MM.1S (cell line): ENCODE measurements around the gene IL1RL1.

Source experiments
- DNase-seq: peaks from one replicate; pipeline ENCODE4 v3.0.0-alpha.2; 2015
- H2AFZ ChIP-seq: fragments of 300-600 bp; sonication (generic); 2 replicates; pipeline ENCODE4 v1.6.0; 2016; ENCODE audit warnings: antibody characterized with exemption, low read length
- H3F3A ChIP-seq: fragments of 300-600 bp; sonication (generic); 2 replicates; pipeline ENCODE4 v1.6.1; 2016; ENCODE audit warnings: mild to moderate bottlenecking, antibody characterized with exemption, low read length, moderate library complexity, mixed read lengths; ENCODE audit not compliant: insufficient read depth
- H3K27ac ChIP-seq: fragments of 300-600 bp; sonication (generic); 2 replicates; pipeline ENCODE4 v1.5.1; 2016; ENCODE audit warnings: mild to moderate bottlenecking, low read length
- H3K27me3 ChIP-seq: fragments of 300-600 bp; sonication (generic); replicated peaks from 2 replicates; pipeline ENCODE4 v1.6.0; 2016; ENCODE audit warnings: low read length; ENCODE audit not compliant: insufficient read depth
- H3K36me3 ChIP-seq: fragments of 300-600 bp; sonication (generic); replicated peaks from 2 replicates; pipeline ENCODE4 v1.6.1; 2016; ENCODE audit warnings: mild to moderate bottlenecking, low read length, mixed read lengths; ENCODE audit not compliant: insufficient read depth
- H3K4me1 ChIP-seq: fragments of 300-600 bp; sonication (generic); 2 replicates; pipeline ENCODE4 v1.6.1; 2016; ENCODE audit warnings: low read length, mixed read lengths
- H3K4me2 ChIP-seq: fragments of 300-600 bp; sonication (generic); 2 replicates; pipeline ENCODE4 v1.6.0; 2016; ENCODE audit warnings: low read depth, low read length
- H3K4me3 ChIP-seq: fragments of 300-600 bp; sonication (generic); 2 replicates; pipeline ENCODE4 v1.5.1; 2016; ENCODE audit warnings: low read length, mixed read lengths
- H3K79me2 ChIP-seq: fragments of 300-600 bp; sonication (generic); 2 replicates; pipeline ENCODE4 v1.6.1; 2016; ENCODE audit warnings: mixed run types, low read length, mixed read lengths
- H3K9ac ChIP-seq: fragments of 300-600 bp; sonication (generic); 2 replicates; pipeline ENCODE4 v1.6.1; 2016; ENCODE audit warnings: low read length, mixed read lengths
- H3K9me2 ChIP-seq: fragments of 300-600 bp; sonication (generic); replicated peaks from 2 replicates; pipeline ENCODE4 v1.6.1; 2016; ENCODE audit warnings: mild to moderate bottlenecking, low read length, mixed read lengths; ENCODE audit not compliant: insufficient read depth
- H3K9me3 ChIP-seq: fragments of 300-600 bp; sonication (generic); replicated peaks from 2 replicates; pipeline ENCODE4 v1.6.1; 2016; ENCODE audit warnings: mild to moderate bottlenecking, low read length, mixed read lengths; ENCODE audit not compliant: insufficient read depth
- H4K20me1 ChIP-seq: fragments of 300-600 bp; sonication (generic); 2 replicates; pipeline ENCODE4 v1.6.1; 2016; ENCODE audit warnings: mild to moderate bottlenecking, low read length, moderate library complexity, mixed read lengths; ENCODE audit not compliant: insufficient read depth
- EZH2 ChIP-seq: fragments of 300-600 bp; sonication (generic); optimal IDR thresholded peaks from 2 replicates; pipeline ENCODE3; 2017; ENCODE audit warnings: low read depth, mild to moderate bottlenecking, antibody characterized with exemption, low read length, mixed read lengths
- EZH2phosphoT487 ChIP-seq: fragments of 300-600 bp; sonication (generic); IDR thresholded peaks from 2 replicates; pipeline ENCODE4 v1.6.1; 2018; ENCODE audit warnings: antibody characterized with exemption, low read length
- TF ChIP-seq, protein P1 (sequence below): fragments of 300-600 bp; sonication (generic); IDR thresholded peaks from 2 replicates; pipeline ENCODE4 v1.5.1; 2016; ENCODE audit warnings: antibody characterized with exemption, low read length, mixed read lengths

IL1RL1 gene

DNA sequence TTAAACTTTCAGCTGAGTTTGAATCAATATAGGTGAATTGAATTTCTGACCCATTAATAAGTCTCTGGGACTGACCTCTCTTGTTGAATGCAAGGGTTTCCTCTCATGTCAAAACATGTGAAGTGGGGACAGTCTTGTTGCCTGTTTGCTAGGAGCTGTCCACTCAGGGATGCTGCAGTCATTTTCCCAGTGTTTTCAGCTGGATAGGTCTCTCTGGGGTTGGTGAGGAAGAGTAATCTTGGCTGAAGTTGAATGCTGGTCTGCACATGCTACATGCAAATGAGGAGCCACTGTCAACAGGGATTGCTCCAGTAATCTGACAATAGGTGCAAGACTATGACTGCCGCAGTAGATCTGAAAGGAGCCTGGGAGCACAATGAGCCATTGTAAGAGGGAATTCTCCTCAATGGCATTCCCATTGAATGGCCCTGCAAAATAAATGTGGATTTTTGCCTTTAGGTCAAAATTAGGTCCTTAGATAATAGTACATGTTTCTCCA is 34.1 kb upstream of the IL1RL1 start:
- no peaks in the 10 kb centered on the region for H3K36me3 ChIP-seq
- no peak for DNase-seq
- no peak overlapping the region for H2AFZ ChIP-seq
- H3K27me3 ChIP-seq, result no peaks in the 10 kb centered on the region
- H3K4me2 ChIP-seq, result no peak overlapping the region
- no peak overlapping the region for H3K9ac ChIP-seq
- no peak overlapping the region for H3K27ac ChIP-seq
- H3K4me3 ChIP-seq, result no peak overlapping the region
- H3K9me3 ChIP-seq, result no peaks in the 10 kb centered on the region
- no peaks in the 10 kb centered on the region for H3F3A ChIP-seq
- no peaks in the 10 kb centered on the region for H4K20me1 ChIP-seq
- no peaks in the 10 kb centered on the region for H3K4me1 ChIP-seq
- TF ChIP-seq, protein P1, sequence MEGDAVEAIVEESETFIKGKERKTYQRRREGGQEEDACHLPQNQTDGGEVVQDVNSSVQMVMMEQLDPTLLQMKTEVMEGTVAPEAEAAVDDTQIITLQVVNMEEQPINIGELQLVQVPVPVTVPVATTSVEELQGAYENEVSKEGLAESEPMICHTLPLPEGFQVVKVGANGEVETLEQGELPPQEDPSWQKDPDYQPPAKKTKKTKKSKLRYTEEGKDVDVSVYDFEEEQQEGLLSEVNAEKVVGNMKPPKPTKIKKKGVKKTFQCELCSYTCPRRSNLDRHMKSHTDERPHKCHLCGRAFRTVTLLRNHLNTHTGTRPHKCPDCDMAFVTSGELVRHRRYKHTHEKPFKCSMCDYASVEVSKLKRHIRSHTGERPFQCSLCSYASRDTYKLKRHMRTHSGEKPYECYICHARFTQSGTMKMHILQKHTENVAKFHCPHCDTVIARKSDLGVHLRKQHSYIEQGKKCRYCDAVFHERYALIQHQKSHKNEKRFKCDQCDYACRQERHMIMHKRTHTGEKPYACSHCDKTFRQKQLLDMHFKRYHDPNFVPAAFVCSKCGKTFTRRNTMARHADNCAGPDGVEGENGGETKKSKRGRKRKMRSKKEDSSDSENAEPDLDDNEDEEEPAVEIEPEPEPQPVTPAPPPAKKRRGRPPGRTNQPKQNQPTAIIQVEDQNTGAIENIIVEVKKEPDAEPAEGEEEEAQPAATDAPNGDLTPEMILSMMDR, result no peak
- no peak for TF ChIP-seq EZH2
- TF ChIP-seq EZH2phosphoT487, result no peak
- no peaks in the 10 kb centered on the region for H3K79me2 ChIP-seq
- no peaks in the 10 kb centered on the region for H3K9me2 ChIP-seq

DNA sequence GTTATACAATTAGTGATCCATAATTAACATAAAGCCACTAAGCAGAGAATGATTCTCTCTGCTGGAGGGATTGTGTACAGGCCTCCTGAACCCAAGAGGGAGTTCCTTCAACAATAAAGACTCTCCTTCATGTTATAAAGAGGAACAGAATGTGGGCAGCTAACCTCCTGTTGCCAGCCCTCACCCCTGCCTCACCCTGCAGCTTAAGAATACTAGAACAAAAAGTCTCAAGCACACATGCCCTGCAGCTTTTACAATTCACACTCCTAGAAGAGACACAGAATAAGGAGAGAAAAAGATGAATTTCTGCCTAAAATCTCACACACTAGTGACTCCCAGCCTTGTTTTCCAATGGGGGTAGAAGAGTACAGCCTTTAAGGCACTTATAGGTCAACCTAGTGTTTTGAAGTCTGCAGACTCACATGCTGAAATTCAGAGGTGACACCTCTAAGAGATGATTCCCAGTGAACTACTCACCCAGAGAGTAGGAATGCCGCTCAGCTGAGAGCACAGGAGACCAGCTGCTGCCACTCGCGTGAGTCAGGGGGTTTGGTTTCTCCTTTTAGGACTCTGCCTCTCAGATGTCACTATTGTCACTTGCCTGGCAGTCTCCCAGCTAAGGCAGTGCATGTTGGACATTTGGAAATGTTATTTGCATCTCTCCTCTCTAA is 32.5 kb upstream of the IL1RL1 start:
- no peak for DNase-seq

DNA sequence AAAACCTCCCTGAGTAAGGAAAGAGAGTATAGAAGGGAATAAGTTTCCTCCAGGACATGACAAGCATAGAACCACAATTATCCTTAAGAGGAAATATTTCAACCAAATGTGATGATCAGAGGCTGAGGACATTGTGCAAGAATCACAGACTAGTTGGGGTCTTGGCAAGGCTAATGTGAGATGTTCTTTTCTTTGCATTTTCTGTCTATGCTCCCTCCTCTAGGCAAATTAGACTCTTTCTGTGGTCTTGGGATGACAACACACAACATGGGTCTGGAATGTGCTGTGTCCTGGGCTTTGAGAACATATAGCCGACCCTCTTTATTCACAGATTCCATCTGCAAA is 32.0 kb upstream of the IL1RL1 start:
- Histone ChIP-seq H2AFZ (no peak overlapping the region), H3K9me2 (no peaks in the 10 kb centered on the region), H3K4me2 (no peak overlapping the region), H3K36me3 (no peaks in the 10 kb centered on the region), H3F3A (no peaks in the 10 kb centered on the region), H3K27me3 (no peaks in the 10 kb centered on the region), H3K79me2 (no peaks in the 10 kb centered on the region), H3K9me3 (no peaks in the 10 kb centered on the region), H3K9ac (no peak overlapping the region), H4K20me1 (no peaks in the 10 kb centered on the region), H3K4me3 (no peak overlapping the region), H3K4me1 (no peaks in the 10 kb centered on the region), H3K27ac (no peak overlapping the region)
- no peak for DNase-seq
- TF ChIP-seq EZH2phosphoT487 (no peak), EZH2 (no peak)
- TF ChIP-seq, protein P1, result no peak

More for the DNA sequence above, 32.5 kb upstream of the IL1RL1 start:
- no peaks in the 10 kb centered on the region for H3K27me3 ChIP-seq
- no peak overlapping the region for H3K4me3 ChIP-seq
- H3K36me3 ChIP-seq, result no peaks in the 10 kb centered on the region
- H3K9ac ChIP-seq, result no peak overlapping the region
- no peak overlapping the region for H3K4me2 ChIP-seq
- H4K20me1 ChIP-seq, result no peaks in the 10 kb centered on the region
- TF ChIP-seq EZH2 (no peak), EZH2phosphoT487 (no peak)
- TF ChIP-seq, protein P1, result no peak
- no peaks in the 10 kb centered on the region for H3K9me2 ChIP-seq
- no peaks in the 10 kb centered on the region for H3F3A ChIP-seq
- no peak overlapping the region for H3K27ac ChIP-seq
- no peaks in the 10 kb centered on the region for H3K9me3 ChIP-seq
- H2AFZ ChIP-seq, result no peak overlapping the region
- no peaks in the 10 kb centered on the region for H3K79me2 ChIP-seq
- H3K4me1 ChIP-seq, result no peaks in the 10 kb centered on the region
